SK-N-SH treated with all-trans-retinoic acid at 6 μM for 48 hours (cell line): ENCODE results near the gene ADGRG6.

ENCODE experiments used
- ATAC-seq: fragments of 200-7000 bp; cut with Tn5 transposase; 3 replicates; pipeline ENCODE4 v1.9.1; 2020; ENCODE audit warnings: mild to moderate bottlenecking, moderate library complexity
- ARNTL ChIP-seq: fragments of 450-650 bp; formaldehyde crosslinking; IDR thresholded peaks from 2 replicates; pipeline ENCODE4 v1.5.0; 2020; ENCODE audit warnings: low read depth, mild to moderate bottlenecking, moderate library complexity, borderline replicate concordance
- BACH2 ChIP-seq: fragments of 250-450 bp; sonication (Bioruptor Pico); IDR thresholded peaks from 2 replicates; pipeline ENCODE4 v1.9.0; 2021; ENCODE audit warnings: mild to moderate bottlenecking, borderline replicate concordance
- CREB5 ChIP-seq: fragments of 250-450 bp; sonication (Bioruptor Pico); IDR thresholded peaks from 2 replicates; pipeline ENCODE4 v1.5.1; 2020; ENCODE audit warnings: low read depth, mild to moderate bottlenecking, moderate library complexity
- CSDC2 ChIP-seq: fragments of 250-450 bp; sonication (Bioruptor Pico); IDR thresholded peaks from 2 replicates; pipeline ENCODE4 v1.5.0; 2020; ENCODE audit warnings: mild to moderate bottlenecking, moderate library complexity
- CSRNP3 ChIP-seq: fragments of 250-450 bp; sonication (Bioruptor Pico); IDR thresholded peaks from 2 replicates; pipeline ENCODE4 v1.5.1; 2021; ENCODE audit warnings: mild to moderate bottlenecking, moderate library complexity
- ESRRG ChIP-seq: fragments of 250-450 bp; sonication (Bioruptor Pico); IDR thresholded peaks from 2 replicates; pipeline ENCODE4 v1.6.1; 2021; ENCODE audit warnings: mild to moderate bottlenecking
- GLIS3 ChIP-seq: fragments of 250-450 bp; sonication (Bioruptor Pico); IDR thresholded peaks from 2 replicates; pipeline ENCODE4 v1.5.0; 2020; ENCODE audit warnings: mild to moderate bottlenecking, moderate library complexity
- ISL1 ChIP-seq: fragments of 250-450 bp; sonication (Bioruptor Pico); IDR thresholded peaks from 2 replicates; pipeline ENCODE4 v2.1.2; 2022; ENCODE audit warnings: mild to moderate bottlenecking, moderate library complexity
- OSR1 ChIP-seq: fragments of 250-450 bp; sonication (Bioruptor Pico); IDR thresholded peaks from 2 replicates; pipeline ENCODE4 v1.8.0; 2022; ENCODE audit warnings: moderate library complexity, mild to moderate bottlenecking, inconsistent platforms
- PATZ1 ChIP-seq: fragments of 250-450 bp; sonication (Bioruptor Pico); IDR thresholded peaks from 2 replicates; pipeline ENCODE4 v1.8.0; 2020; ENCODE audit warnings: mild to moderate bottlenecking, moderate library complexity, borderline replicate concordance
- RARB ChIP-seq: fragments of 250-450 bp; sonication (Bioruptor Pico); IDR thresholded peaks from 2 replicates; pipeline ENCODE4 v1.8.0; 2021; ENCODE audit warnings: mild to moderate bottlenecking, moderate library complexity
- SNAI2 ChIP-seq: fragments of 250-450 bp; sonication (Bioruptor Pico); IDR thresholded peaks from 2 replicates; pipeline ENCODE4 v1.5.0; 2020; ENCODE audit warnings: mild to moderate bottlenecking, moderate library complexity
- TCF4 ChIP-seq: fragments of 250-450 bp; sonication (Bioruptor Pico); IDR thresholded peaks from 2 replicates; pipeline ENCODE4 v1.8.0; 2021; ENCODE audit warnings: mild to moderate bottlenecking, moderate library complexity, borderline replicate concordance
- TOX ChIP-seq: fragments of 250-450 bp; sonication (Bioruptor Pico); IDR thresholded peaks from 2 replicates; pipeline ENCODE4 v1.8.0; 2021; ENCODE audit warnings: mild to moderate bottlenecking, moderate library complexity, borderline replicate concordance
- TSHZ2 ChIP-seq: fragments of 250-450 bp; sonication (Bioruptor Pico); IDR thresholded peaks from 2 replicates; pipeline ENCODE4 v1.5.0; 2020; ENCODE audit warnings: mild to moderate bottlenecking, moderate library complexity
- ZC3H10 ChIP-seq: fragments of 250-450 bp; sonication (Bioruptor Pico); IDR thresholded peaks from 2 replicates; pipeline ENCODE4 v1.5.1; 2021; ENCODE audit warnings: mild to moderate bottlenecking, moderate library complexity
- ZFP3 ChIP-seq: fragments of 250-450 bp; sonication (Bioruptor Pico); IDR thresholded peaks from 2 replicates; pipeline ENCODE4 v1.5.0; 2020; ENCODE audit warnings: mild to moderate bottlenecking, moderate library complexity
- ZNF565 ChIP-seq: fragments of 450-650 bp; formaldehyde crosslinking; conservative IDR thresholded peaks from 2 replicates; pipeline ENCODE4 v1.5.0; 2020; ENCODE audit warnings: low read depth, mild to moderate bottlenecking, moderate library complexity
- ZNF70 ChIP-seq: fragments of 450-650 bp; formaldehyde crosslinking; IDR thresholded peaks from 2 replicates; pipeline ENCODE4 v1.5.0; 2020; ENCODE audit warnings: mild to moderate bottlenecking, moderate library complexity
- ZNF8 ChIP-seq: fragments of 450-650 bp; formaldehyde crosslinking; IDR thresholded peaks from 2 replicates; pipeline ENCODE4 v1.5.0; 2020; ENCODE audit warnings: mild to moderate bottlenecking, moderate library complexity

ADGRG6 gene

GRCh38 chr6:142377497-142377848, 75.7 kb downstream of the ADGRG6 start:
- ATAC-seq: no peak
- no peak for TF ChIP-seq OSR1
- TF ChIP-seq PATZ1 (CRISPR knock-in tag): no peak
- no peak for TF ChIP-seq ZC3H10 (CRISPR knock-in tag)
- no peak for TF ChIP-seq BACH2 (CRISPR knock-in tag)
- no peak for TF ChIP-seq TCF4
- no peak for TF ChIP-seq ESRRG (CRISPR knock-in tag)
- no peak for TF ChIP-seq SNAI2
- TF ChIP-seq GLIS3 (CRISPR knock-in tag): no peak
- TF ChIP-seq ZNF70 (CRISPR knock-in tag): no peak
- no peak for TF ChIP-seq RARB
- TF ChIP-seq ARNTL: no peak

GRCh38 chr6:142378138-142378875, 76.5 kb downstream of the ADGRG6 start:
- no peak for TF ChIP-seq SNAI2
- TF ChIP-seq ZNF565 (CRISPR knock-in tag): no peak
- TF ChIP-seq CSRNP3 (CRISPR knock-in tag): no peak
- TF ChIP-seq PATZ1 (CRISPR knock-in tag): no peak
- no peak for TF ChIP-seq ISL1 (CRISPR knock-in tag)
- no peak for TF ChIP-seq BACH2 (CRISPR knock-in tag)
- TF ChIP-seq ZNF8 (CRISPR knock-in tag): no peak
- ATAC-seq: peak; percentile 58

GRCh38 chr6:142380626-142381025, 78.8 kb downstream of the ADGRG6 start:
- TF ChIP-seq CREB5: no peak
- no peak for TF ChIP-seq BACH2 (CRISPR knock-in tag)
- TF ChIP-seq ZFP3: no peak
- no peak for TF ChIP-seq ZNF8 (CRISPR knock-in tag)
- TF ChIP-seq ARNTL: no peak
- TF ChIP-seq TSHZ2 (CRISPR knock-in tag): no peak
- TF ChIP-seq TOX (CRISPR knock-in tag): no peak
- TF ChIP-seq CSRNP3 (CRISPR knock-in tag): no peak
- no peak for TF ChIP-seq GLIS3 (CRISPR knock-in tag)
- TF ChIP-seq ZC3H10 (CRISPR knock-in tag): no peak
- TF ChIP-seq ZNF70 (CRISPR knock-in tag): no peak
- no peak for TF ChIP-seq TCF4
- TF ChIP-seq SNAI2: no peak
- no peak for TF ChIP-seq CSDC2
- no peak for TF ChIP-seq PATZ1 (CRISPR knock-in tag)
- TF ChIP-seq RARB: no peak
- no peak for TF ChIP-seq ZNF565 (CRISPR knock-in tag)
- TF ChIP-seq ISL1 (CRISPR knock-in tag): no peak
- TF ChIP-seq, all 23 proteins: peak for 0
- ATAC-seq: no peak
